HG03575 (cell line): ENCODE measurements around the gene RHPN2.
"Not testable (repeated sequence)": the region's sequence is repeated elsewhere in the genome, so short reads cannot be mapped to it uniquely, and the experiment has no call there.

ENCODE experiments used
- ATAC-seq: cut with Tn5 transposase; IDR thresholded peaks from one replicate; pipeline ENCODE4 v1.9.1; 2021; ENCODE audit not compliant: unreplicated experiment, insufficient number of reproducible peaks, low FRiP score; ENCODE audit errors: extremely low read depth

Gene RHPN2

DNA sequence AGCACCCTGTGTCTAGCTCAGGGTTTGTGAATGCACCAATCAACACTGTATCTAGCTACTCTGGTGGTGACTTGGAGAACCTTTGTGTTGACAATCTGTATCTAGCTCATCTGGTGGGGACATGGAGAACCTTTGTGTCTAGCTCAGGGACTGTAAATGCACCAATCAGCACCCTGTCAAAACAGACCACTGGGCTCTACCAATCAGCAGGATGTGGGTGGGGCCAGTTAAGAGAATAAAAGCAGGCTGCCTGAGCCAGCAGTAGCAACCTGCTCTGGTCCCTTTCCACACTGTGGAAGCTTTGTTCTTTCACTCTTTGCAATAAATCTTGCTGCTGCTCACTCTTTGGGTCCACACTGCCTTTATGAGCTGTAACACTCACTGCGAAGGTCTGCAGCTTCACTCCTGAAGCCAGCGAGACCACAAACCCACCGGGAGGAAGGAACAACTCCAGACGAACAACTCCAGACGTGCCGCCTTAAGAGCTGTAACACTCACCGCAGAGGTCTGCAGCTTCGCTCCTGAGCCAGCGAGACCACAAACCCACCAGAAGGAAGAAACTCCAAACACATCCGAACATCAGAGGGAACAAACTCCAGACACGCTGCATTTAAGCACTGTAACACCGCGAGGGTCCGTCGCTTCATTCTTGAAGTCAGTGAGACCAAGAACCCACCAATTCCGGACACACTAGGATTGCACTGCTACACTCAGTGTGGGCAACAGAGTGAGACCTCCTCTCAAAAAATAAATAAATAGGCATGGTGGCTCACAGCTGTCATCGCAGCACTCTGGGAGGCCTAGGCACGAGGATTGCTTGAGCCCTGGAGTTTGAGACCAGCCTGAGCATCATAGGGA, 27.3 kb downstream of the RHPN2 start:
- not testable (repeated sequence) for ATAC-seq

DNA sequence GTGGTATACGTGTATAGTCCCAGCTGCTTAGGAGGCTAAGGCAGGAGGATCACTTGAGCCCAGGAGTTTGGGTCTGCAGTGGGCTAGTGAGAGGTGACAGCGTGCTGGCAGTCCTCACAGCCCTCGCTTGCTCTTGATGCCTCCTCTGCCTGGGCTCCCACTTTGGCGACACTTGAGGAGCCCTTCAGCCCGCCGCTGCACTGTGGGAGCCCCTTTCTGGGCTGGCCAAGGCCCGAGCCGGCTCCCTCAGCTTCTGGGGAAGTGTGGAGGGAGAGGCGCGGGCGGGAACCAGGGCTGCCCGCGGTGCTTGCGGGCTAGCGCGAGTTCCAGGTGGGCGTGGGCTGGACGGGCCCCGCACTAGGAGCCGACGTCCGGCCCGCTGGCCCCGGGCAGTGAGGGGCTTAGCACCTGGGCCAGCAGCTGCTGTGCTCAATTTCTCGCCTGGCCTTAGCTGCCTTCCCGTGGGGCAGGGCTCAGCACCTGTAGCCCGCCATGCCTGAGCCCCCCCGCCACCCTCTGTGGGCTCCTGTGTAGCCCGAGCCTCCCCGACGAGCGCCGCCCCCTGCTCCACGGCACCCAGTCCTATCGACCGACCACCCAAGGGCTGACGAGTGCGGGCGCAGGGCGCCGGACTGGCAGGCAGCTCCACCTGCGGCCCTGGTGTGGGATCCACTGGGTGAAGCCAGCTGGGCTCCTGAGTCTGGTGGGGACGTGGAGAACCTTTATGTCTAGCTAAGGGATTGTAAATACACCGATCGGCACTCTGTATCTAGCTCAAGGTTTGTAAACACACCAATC, 28.1 kb downstream of the RHPN2 start:
- ATAC-seq, result not testable (repeated sequence)

DNA sequence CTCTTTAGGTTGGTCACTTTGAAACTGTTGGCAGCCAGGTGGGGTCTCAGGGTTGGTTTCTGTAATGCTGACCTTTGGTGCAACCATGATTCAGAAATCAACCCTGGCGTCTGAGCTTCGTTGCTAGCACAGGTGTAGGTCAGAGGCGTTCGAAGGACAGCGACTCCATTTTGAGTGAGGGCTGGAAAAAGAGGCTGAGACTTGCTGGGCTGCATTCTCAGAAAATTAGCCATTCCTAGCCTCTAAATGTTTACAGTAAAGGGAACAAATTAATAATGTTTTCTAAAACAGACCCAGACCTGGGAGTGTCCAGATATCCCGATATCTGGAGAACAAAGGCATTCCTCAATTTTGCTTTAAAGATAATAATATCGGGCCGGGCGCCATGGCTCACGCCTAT, 29.2 kb downstream of the RHPN2 start:
- no peak for ATAC-seq

DNA sequence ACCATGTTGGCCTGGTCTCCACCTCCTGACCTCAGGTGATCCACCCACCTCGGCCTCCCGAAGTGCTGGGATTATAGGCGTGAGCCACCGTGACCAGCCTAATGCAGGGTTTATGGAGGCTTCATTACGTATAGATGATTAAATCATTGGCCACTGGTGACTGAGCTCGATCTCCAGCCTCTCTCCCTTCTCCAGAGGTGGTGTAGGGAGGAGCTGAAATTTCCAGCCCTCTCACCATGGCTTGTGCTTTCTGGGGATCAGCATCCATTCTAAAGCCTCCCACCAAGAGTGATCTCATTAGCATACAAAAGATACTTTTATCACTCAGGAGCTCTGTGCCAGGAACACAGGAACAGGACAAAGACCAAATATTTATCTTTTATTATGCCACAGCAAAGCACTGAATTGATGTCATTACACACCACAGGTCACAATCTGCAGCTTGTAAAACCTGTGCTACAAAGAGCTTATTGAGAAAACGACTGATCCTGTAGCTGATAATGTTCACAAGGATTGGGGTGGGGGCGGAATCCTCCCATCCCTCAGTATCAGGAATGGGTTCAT, 32.4 kb downstream of the RHPN2 start:
- ATAC-seq, result no peak

DNA sequence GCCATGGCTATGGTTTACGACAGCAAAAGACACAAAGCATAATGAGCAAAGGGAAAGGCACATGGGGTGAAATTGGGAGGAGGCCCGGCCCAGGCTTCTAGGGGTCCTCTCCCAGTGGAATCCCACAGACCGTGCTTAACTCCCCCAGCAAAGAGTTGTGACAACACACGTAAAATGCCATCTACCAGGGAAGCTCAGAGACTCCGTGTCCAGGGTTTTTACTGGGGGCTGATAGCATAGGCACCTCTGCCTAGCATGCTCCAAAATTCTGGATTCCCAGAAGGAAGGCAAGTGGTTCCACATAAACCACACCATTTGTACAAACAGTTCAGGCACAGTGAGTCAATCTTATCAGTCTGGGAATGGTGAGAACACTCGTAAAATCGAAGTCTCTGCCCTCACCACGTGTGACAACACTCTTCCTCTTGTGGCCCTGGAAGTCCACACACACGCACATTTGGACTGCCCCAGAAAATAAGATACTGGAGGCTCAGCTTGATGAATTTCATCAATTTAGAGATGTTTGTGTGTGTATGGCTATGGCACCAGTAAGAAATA, 34.9 kb downstream of the RHPN2 start:
- ATAC-seq, result no peak

DNA sequence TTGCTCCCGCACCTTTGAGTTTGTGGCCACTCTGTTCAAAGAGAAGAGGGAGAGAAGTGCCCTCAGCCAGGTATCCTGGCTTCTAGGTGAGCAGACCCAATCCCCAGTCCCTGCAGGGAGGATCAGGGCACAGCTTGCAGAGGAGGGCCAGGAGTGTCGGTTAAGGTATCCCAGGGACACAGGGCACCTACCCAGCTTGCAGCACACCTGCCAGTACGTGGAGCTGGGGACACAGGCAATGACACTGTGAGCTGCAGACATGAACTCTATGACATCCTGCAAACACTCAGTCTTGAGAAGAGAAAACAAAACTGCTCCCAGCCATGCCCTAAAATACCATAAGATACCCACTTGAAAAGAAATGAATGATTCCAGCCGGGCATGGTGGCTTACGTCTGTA, 38.1 kb downstream of the RHPN2 start:
- ATAC-seq, result not testable (repeated sequence)

DNA sequence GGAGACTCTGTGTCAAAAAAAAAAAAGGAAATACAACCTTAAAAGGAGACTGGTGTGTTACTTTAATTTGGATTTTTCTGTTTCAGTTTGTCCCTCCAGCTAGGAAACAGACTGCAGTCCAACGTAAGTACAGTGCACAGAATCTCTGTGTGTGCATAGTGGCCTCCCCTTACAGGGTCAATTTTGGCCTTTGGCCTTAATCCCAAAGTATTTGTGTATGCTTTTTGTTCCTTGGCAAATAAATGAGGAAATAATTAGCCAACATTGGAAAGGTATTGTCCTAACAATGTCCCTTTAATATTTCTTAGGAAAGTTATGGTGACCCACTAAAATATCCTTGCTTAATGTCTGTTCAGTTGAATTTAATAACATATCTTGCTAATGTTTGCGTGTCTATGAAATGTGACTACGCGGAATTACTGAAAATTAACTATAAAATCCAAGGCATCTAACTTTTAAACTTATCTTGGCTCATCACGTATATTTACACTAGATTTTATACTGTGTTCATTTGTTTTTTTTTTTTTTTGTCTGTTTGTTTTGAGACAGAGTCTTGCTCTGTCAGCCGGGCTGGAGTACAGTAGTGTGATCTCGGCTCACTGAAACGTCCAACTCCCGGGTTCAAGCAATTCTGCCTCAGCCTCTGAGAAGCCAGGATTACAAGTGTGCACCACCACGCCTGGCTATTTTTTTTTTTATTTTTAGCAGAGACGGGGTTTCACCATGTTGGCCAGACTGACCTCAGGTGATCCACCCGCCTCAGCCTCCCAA, 39.0 kb downstream of the RHPN2 start:
- ATAC-seq, result not testable (repeated sequence)

DNA sequence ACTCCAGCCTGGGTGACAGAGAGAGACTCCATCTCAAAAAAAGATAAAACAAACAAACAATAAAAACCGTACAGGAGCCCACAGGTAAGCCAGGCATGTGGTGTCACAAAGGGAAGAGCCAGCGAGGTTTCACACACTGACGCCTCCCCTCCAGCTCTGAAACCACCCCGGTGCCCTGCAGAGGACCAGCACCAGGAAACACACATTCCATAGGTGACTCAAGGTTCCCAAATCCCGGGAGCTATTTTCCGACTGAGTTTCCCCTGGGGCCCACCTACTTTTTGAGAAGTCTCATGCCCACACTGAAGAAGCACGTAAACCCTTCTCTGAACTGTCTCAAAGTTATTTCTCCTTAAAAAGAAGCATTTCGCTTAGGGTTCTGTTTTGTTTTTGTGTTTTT, 40.3 kb downstream of the RHPN2 start:
- ATAC-seq, result no peak

DNA sequence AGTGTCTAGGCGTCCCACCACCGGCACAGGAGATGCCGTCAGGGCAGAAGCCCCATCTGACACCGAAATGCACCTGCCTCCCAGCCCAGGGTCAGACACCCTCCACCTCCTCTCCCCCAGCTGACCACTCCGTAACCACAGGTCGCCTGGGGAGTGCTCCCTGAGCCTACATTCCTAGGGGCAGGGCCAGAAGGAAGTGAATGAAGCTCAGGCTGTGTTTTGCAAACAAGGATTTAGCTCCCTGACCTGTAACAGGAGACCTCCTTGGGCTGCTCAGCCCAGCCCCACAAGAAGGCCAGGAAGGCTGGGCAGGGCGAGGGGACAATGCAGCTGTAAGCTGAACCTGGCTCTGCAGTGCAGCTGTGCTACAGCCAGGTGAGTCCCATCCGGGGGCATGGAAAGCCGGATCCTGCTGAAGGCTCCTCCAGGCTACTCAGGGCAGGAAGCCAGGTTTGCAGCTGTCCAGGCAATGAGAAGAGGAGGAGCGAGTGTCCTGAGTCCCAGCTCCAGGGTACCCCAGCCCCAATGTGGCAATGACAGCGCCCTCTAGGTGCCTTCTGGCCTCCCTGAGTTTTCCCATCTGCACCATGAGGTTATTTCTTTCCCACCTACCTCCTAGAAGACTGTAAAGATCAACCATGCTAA, 42.1 kb downstream of the RHPN2 start:
- no peak for ATAC-seq

DNA sequence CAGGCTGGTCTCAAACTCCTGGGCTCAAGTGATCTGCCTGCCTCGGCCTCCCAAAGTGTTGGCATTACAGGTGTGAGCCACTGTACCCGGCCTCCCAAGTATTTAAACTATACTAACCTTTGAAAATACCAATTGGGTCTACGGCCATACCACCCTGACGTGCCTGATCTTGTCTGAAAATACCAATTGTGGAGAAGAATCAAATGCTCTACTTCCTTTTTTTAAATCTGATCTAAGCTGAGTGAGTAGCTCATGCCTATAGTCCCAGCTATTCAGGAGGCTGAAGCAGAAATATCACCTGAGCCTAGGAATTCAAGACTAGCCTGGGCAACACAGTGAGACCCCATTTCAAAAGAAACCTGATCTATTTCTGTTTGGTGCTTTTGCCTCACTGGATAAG, 53.8 kb downstream of the RHPN2 start:
- ATAC-seq, result not testable (repeated sequence)

DNA sequence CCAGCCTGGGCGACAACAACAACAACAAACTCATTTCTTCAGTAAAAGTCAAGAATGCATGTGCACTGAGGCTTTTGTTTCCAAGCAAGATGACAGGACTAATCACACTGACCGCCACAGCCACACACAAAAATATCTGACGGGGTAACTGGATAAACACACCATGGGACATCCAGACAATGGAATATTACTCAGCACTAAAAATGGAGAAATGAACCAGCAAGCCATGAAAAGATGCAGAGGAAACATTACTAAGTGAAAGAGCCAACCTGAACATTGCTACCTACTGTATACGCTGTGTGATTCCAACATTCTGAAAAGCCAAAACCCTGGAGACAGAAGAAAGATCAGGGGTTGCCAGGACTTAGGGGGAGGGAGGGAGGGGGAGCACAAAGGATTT, 56.0 kb downstream of the RHPN2 start:
- no peak for ATAC-seq

DNA sequence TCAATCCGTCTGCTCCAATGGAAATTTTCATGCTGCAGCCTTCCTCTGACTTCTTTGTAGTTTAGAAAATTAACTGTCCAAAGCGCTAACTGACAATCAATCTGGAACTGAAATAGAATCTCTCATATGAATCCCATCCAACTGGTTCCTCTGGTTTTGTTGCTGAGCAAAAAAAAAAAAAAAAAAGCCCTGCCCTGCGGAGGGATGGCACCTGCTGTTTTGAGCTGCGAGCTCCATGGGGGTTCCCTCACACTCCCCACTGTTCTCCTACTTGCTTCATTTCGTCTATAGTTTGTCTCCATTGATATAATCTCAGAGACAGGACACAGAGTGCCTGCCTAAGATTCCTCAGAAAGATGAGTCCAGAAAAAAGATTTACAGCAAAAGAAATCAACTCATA, 59.2 kb downstream of the RHPN2 start:
- ATAC-seq, result no peak

DNA sequence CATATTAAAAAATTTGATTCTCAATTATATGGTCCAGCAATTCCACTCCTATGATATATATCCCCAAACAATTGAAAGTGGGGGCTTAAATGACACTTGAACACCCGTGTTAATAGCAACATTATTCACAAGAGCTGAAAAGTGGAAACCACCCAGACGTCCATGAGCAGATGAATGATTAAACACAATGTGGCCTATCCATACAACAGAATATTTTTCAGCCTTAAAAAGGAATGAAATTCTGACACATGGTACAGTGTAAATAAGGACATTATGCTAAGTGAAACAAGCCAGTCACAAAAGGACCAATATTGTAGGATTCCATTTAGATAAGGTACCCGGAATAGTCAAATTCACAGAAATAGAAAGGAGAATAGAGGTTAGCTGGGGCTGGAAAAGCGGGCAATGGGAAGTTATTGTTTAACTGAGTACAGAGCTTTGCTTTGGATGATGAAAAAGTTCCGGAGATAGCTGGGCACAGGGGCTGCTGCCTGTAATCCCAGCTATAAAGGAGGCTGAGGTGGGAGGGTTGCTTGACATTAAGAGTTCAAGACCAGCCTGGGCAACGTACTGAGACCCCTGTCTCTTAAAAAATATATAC, 61.2 kb downstream of the RHPN2 start:
- not testable (repeated sequence) for ATAC-seq

DNA sequence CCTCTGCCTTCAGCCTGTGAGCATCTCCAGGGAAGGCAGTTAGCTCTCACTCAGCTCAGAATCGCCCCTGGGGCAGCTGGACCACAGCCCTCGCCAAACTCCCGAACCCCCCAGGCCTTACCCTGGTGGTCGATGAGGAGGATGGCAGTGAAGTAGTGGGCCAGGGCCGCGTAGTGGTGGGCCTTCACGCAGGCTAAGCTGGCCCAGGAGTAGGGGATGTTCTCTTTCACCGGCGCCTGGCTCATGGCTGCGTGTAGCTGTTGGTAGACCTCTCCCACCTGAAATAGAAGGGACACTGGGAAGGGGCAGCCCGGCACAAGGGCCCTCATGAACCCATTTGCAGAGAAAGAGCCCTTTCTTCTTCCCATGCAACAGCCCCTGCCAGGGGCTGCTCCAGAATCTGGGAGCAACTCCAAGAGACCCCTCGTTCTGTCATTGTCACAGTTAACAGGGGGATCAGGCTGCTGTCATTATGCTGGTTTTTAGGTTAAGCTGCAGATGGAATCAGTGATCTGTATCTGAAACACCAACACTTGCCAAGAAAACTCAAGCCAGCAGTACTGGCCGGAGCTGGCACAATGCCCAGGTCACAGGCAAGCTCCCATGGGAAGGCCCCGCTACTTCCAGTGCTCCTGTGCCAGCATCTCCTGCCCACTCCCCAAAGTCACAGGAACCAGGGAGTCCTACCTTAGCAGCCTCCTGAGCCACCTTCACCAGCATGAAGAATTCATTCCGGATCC, 62.4 kb downstream of the RHPN2 start:
- ATAC-seq, result not testable (repeated sequence)

DNA sequence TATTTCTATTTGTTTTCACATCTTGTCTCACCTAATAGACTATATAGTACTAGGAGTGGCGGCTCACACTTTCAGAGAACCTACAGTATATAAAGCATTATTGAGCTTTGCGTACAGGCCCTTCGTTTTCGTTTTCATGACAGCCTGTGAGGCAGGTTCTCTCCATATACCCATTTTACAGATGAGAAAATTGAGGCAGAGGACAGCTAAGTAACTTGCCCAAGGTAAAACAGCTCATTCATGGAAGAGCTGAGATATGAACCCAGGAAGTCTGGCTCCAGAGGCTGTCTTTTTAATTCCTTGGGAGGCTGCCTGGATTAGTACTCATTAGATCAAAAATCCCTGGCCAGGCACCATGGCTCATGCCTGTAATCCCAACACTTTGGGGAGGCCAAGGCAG, 63.8 kb downstream of the RHPN2 start:
- no peak for ATAC-seq

DNA sequence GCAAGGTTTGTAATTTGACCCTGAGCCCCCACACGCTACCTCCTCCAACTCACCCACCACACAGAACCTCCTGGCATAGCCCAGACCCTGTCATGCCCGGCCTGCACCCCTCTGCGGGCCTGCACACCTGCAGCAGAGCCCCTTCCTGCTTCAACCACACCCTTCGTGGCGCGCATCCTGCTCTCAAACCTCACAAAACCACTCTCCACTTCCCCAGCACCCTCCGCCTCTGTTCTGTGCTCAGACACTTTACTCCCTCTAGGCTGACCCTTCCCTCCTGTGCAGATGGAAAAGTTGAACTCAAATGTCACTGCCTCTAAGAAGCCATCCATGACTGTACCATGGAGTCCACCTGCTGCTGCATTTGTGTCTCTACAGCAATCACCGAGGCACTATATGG, 64.2 kb downstream of the RHPN2 start:
- ATAC-seq, result no peak

DNA sequence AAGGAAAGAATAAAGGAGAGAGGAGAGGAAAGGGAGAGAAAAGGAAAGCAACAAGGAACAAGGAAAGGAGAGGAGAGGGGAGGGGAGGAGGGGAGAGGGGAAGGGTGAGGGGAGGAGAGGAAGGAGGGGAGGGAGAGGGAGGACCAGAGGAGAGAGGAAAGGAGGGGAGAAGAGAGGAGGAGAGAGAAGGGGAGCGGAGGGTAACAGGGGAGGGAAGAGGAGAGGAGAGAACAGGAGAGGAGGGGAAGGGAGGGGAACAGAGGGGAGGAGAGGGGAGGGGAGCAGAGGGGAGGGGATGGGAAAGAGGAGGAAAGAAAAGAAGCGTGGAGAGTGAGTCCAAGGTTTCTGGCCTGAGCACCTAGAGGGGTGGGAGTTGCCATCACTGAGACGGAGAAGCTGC, 66.0 kb downstream of the RHPN2 start:
- ATAC-seq, result no peak
